Raji (cell line): ENCODE results near the gene FGF14.

Experiments used
- POLR2A ChIP-seq: IDR thresholded peaks from 2 replicates; pipeline ENCODE4 v1.6.1; 2011; ENCODE audit warnings: low read depth, low read length, control low read depth; ENCODE audit not compliant: insufficient read depth

The FGF14 gene

GRCh38 chr13:102300379-102300778, 101.5 kb downstream of the FGF14 start:
- no peak for TF ChIP-seq POLR2A

- TF ChIP-seq POLR2A = no peak
These were observed 102.5 kb downstream of the FGF14 start for GRCh38 chr13:102299366-102299765.

- no peak for TF ChIP-seq POLR2A
These were observed 103.8 kb downstream of the FGF14 start for GRCh38 chr13:102298051-102298450.

GRCh38 chr13:102295316-102296048, 106.4 kb downstream of the FGF14 start:
- no peak for TF ChIP-seq POLR2A

GRCh38 chr13:102294407-102295018, 107.3 kb downstream of the FGF14 start:
- no peak for TF ChIP-seq POLR2A

- TF ChIP-seq POLR2A = no peak
These were observed 108.1 kb downstream of the FGF14 start for GRCh38 chr13:102293723-102294122.

- TF ChIP-seq POLR2A = no peak
These were observed 110.1 kb downstream of the FGF14 start for GRCh38 chr13:102291587-102292218.

GRCh38 chr13:102289606-102290005, 112.2 kb downstream of the FGF14 start:
- no peak for TF ChIP-seq POLR2A

GRCh38 chr13:102286326-102286725, 115.5 kb downstream of the FGF14 start:
- TF ChIP-seq POLR2A = no peak

GRCh38 chr13:102280366-102280765, 121.5 kb downstream of the FGF14 start:
- no peak for TF ChIP-seq POLR2A

GRCh38 chr13:102277286-102277685, 124.6 kb downstream of the FGF14 start:
- TF ChIP-seq POLR2A = no peak

GRCh38 chr13:102276404-102276803, 125.4 kb downstream of the FGF14 start:
- TF ChIP-seq POLR2A = no peak

- no peak for TF ChIP-seq POLR2A
These were observed 125.9 kb downstream of the FGF14 start for GRCh38 chr13:102275969-102276368.

- no peak for TF ChIP-seq POLR2A
These were observed 128.7 kb downstream of the FGF14 start for GRCh38 chr13:102273111-102273510.

- no peak for TF ChIP-seq POLR2A
These were observed 134.7 kb downstream of the FGF14 start for GRCh38 chr13:102267191-102267590.

- TF ChIP-seq POLR2A = no peak
These were observed 140.0 kb downstream of the FGF14 start for GRCh38 chr13:102261809-102262208.
